Adrenal gland (tissue), 5 donors: Measurements from ENCODE around the gene CYB5R2.

Source experiments
- POLR2A ChIP-seq, 2 donors: fragments of 450-650 bp; IDR thresholded peaks; one replicate each; pipeline ENCODE4 v1.6.1; 2017; ENCODE audit warnings: antibody characterized with exemption in 2 of 2, mild to moderate bottlenecking in 2 of 2, moderate library complexity in 1 of 2
- TF ChIP-seq, protein P1 (sequence below), 6 experiments: fragments of 450-650 bp in 4 of 6; fragments of 200-600 bp in 2 of 6; sonication (generic) in 1 of 6; IDR thresholded peaks; 1 replicate in 5 of 6; 2 replicates in 1 of 6; pipeline versions ENCODE4 v1.5.1 to v1.8.0; 2016 to 2021; ENCODE audit warnings: antibody characterized with exemption in 6 of 6, mild to moderate bottlenecking in 2 of 6, moderate library complexity in 1 of 6
- donor health status: DM: no; HTN: no; CAD: no.

DNA sequence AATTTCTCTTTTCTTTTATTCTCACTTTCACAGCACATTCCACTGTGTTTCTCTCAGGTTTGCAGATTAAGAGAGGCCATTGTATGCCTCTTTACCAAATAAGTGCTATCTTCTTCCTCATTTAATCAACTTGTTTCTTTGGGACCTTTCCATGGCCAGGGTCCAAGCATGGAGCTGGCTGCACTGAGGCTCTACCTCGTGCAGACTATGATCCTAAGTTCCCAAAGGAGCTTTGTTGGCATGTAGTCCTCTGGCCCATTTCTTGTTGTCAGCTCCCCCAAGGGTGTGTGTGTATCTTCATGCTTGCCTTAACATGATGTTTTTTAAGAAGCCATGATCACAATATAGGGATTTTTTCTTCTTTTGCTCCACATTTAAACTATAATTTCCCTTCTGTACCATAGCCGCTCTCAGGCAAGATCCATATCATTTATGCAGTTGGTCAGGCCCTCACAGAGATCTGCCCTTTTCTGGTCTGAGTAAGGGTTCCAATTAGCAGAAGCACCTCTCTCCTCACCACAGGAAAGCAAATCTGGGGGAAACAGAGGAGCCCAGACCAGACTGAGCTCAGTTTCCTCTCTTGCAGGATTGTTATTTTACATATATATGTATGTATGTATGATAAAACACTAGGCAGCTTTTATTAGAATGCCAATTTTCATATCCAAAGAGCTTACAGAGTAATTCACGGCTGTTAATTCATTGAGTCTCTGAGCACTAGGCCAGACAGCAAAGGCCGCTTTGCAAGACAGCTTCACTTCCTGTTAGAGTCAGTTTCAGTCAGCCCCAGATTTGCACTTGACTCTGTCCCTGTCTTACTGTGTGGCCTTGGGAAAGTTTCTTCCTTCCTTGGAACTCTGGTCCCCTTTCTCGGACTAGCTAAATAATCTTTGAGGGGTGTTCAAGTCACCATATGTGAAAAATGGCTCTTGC, 34.3 kb downstream of the CYB5R2 start:
- TF ChIP-seq, protein P1, sequence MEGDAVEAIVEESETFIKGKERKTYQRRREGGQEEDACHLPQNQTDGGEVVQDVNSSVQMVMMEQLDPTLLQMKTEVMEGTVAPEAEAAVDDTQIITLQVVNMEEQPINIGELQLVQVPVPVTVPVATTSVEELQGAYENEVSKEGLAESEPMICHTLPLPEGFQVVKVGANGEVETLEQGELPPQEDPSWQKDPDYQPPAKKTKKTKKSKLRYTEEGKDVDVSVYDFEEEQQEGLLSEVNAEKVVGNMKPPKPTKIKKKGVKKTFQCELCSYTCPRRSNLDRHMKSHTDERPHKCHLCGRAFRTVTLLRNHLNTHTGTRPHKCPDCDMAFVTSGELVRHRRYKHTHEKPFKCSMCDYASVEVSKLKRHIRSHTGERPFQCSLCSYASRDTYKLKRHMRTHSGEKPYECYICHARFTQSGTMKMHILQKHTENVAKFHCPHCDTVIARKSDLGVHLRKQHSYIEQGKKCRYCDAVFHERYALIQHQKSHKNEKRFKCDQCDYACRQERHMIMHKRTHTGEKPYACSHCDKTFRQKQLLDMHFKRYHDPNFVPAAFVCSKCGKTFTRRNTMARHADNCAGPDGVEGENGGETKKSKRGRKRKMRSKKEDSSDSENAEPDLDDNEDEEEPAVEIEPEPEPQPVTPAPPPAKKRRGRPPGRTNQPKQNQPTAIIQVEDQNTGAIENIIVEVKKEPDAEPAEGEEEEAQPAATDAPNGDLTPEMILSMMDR (IDR thresholded peaks at IDR 0.05): no peak
- TF ChIP-seq POLR2A (IDR thresholded peaks at IDR 0.05): no peak
